ENCODE measurements around the gene LRRN3. TPM values are rescaled to one million over a fixed set of nuclear protein-coding genes. Genes with fewer than 3 reads are reported as not detected.

LRRN3 gene
- total and polyA plus RNA-seq, 2 of the 8 experiments (the other 6 are each of a cell fraction or from before 2014, with no cell fraction given): 0.20 to 0.32 TPM

DNA sequence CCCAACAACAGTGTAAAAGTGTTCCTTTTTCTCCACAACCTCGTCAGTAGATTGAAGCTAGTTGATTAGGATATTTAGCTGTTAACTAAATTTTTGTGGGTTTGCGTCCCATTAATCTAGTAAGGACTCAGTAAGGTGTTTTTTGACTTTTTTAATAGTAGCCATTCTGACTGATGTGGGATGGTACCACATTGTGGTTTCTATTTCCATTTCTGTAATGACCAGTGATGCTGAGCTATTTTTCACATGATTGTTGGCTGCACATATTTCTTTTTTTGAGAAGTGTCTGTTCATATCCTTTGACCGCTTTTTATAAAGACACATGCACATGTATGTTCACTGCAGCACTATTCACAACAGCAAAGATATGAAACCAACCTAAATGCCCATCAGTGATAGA is 5.6 kb upstream of the LRRN3 start (continued):
- TF ChIP-seq GABPA (IDR thresholded peaks at IDR 0.05; ENCODE audit: borderline replicate concordance, insufficient read depth, low read length) (no peak), CBX5 (IDR thresholded peaks at IDR 0.05; ENCODE audit: low read depth, low read length) (no peak), NANOG (IDR thresholded peaks at IDR 0.05; ENCODE audit: insufficient read depth, low read depth, low read length, poor library complexity, severe bottlenecking) (no peak)
- TF ChIP-seq, protein P1, sequence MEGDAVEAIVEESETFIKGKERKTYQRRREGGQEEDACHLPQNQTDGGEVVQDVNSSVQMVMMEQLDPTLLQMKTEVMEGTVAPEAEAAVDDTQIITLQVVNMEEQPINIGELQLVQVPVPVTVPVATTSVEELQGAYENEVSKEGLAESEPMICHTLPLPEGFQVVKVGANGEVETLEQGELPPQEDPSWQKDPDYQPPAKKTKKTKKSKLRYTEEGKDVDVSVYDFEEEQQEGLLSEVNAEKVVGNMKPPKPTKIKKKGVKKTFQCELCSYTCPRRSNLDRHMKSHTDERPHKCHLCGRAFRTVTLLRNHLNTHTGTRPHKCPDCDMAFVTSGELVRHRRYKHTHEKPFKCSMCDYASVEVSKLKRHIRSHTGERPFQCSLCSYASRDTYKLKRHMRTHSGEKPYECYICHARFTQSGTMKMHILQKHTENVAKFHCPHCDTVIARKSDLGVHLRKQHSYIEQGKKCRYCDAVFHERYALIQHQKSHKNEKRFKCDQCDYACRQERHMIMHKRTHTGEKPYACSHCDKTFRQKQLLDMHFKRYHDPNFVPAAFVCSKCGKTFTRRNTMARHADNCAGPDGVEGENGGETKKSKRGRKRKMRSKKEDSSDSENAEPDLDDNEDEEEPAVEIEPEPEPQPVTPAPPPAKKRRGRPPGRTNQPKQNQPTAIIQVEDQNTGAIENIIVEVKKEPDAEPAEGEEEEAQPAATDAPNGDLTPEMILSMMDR (IDR thresholded peaks at IDR 0.05; ENCODE audit: control extremely low read depth in 1 of 3, insufficient read depth in 1 of 3, low read depth in 1 of 3, low read length in 3 of 3): no peak

All from H1 (cell line).